ENCODE data around the gene FOSL1.
"Not testable (repeated sequence)": the region's sequence is repeated elsewhere in the genome, so short reads cannot be mapped to it uniquely, and the experiment has no call there.

Gene FOSL1

DNA sequence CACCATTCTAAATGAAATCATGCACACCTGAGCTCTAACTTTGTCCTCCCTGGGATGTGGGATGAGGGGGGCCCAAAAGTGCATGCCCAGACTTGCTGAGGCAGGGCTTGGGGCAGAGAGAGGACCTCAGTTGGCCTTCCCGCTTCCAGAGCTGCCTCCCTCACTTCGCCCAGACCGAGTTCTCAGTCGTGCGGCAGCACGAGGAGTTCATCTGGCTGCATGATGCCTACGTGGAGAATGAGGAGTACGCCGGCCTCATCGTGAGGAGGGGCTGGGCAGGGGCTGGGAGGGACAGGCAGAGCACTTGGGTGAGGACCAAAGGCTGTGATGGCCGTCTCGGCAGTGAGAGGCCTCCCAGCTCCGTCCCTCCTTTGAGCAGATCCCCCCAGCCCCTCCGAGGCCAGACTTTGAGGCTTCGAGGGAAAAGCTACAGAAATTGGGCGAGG, 50.4 kb downstream of the FOSL1 start:
- DNase-seq, result no peak

- no peak for DNase-seq
Observed at GRCh38 chr11:65849366-65849765, 50.8 kb downstream of the FOSL1 start.

GRCh38 chr11:65848693-65849092, 51.5 kb downstream of the FOSL1 start:
- DNase-seq, result not testable (repeated sequence)

- DNase-seq, result no peak
Observed at GRCh38 chr11:65847746-65848145, 52.4 kb downstream of the FOSL1 start.

- DNase-seq, result no peak
Observed at GRCh38 chr11:65844231-65844872, 55.8 kb downstream of the FOSL1 start.

GRCh38 chr11:65843811-65844210, 56.4 kb downstream of the FOSL1 start:
- no peak for DNase-seq

- no peak for DNase-seq
Observed at GRCh38 chr11:65842144-65842543, 58.0 kb downstream of the FOSL1 start.

All from CD4-positive, alpha-beta T cell treated with Interleukin-21 for 1 hour (primary cell).